Measurements from ENCODE around the gene GLB1L. TPM values are rescaled to one million over a fixed set of nuclear protein-coding genes. Genes with fewer than 3 reads are reported as not detected.

Gene GLB1L
- total and polyA plus RNA-seq, 4 donors: 2.3 to 5.2 (median 2.6) TPM

DNA sequence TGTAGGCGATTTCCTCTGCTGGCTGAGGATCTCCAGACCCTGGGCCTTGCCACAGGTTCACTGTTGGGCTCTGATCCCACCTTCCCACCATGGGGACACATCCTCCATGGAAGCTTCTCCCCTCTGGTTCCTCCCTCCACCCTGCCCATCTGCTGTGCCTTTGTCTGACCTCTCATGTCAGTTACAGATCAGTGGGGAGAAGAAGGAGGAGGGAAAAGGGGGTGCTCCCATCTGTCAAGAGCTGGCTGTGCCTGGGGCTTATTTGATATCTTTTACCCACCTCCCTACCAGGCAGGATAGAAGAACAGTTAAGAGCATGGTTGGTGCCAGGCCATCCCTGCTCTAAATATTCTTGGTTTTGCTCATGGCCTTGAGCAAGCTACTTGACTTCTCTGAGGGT lies 21.6 kb upstream of the GLB1L start (continued):
- TF ChIP-seq, protein P1, sequence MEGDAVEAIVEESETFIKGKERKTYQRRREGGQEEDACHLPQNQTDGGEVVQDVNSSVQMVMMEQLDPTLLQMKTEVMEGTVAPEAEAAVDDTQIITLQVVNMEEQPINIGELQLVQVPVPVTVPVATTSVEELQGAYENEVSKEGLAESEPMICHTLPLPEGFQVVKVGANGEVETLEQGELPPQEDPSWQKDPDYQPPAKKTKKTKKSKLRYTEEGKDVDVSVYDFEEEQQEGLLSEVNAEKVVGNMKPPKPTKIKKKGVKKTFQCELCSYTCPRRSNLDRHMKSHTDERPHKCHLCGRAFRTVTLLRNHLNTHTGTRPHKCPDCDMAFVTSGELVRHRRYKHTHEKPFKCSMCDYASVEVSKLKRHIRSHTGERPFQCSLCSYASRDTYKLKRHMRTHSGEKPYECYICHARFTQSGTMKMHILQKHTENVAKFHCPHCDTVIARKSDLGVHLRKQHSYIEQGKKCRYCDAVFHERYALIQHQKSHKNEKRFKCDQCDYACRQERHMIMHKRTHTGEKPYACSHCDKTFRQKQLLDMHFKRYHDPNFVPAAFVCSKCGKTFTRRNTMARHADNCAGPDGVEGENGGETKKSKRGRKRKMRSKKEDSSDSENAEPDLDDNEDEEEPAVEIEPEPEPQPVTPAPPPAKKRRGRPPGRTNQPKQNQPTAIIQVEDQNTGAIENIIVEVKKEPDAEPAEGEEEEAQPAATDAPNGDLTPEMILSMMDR (IDR thresholded peaks at IDR 0.05; ENCODE audit: low read depth, low read length, missing input control): no peak
- TF ChIP-seq RAD21 (IDR thresholded peaks at IDR 0.05) (no peak), FOXA1 (IDR thresholded peaks at IDR 0.05) (no peak)
- TF ChIP-seq, protein P2, sequence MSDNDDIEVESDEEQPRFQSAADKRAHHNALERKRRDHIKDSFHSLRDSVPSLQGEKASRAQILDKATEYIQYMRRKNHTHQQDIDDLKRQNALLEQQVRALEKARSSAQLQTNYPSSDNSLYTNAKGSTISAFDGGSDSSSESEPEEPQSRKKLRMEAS (IDR thresholded peaks at IDR 0.05): no peak

- Histone ChIP-seq H3K4me1 (ENCODE audit: control insufficient read depth in 4 of 4, insufficient read depth in 4 of 4, low read length in 3 of 4) (peaks cover 6 to 16% (median 12%) of the 10 kb centered on the region in 4 donors), H3K27me3 (ENCODE audit: control insufficient read depth in 4 of 4, insufficient read depth in 4 of 4, low read length in 3 of 4) (no peaks in the 10 kb centered on the region), H3K36me3 (ENCODE audit: control insufficient read depth in 4 of 4, insufficient read depth in 3 of 4, low read depth in 1 of 4, low read length in 3 of 4) (no peaks in the 10 kb centered on the region), H3K9ac (ENCODE audit: low read depth in 1 of 2, low read length in 2 of 2) (no peak overlapping the region), H3K27ac (ENCODE audit: low read depth in 1 of 2, low read length in 2 of 2) (no peak overlapping the region), H3K4me3 (ENCODE audit: low read depth in 1 of 3, low read length in 3 of 3) (no peak overlapping the region), H3K9me3 (ENCODE audit: control insufficient read depth in 4 of 4, low read length in 3 of 4) (no peaks in the 10 kb centered on the region)
- DNase-seq (ENCODE audit: low spot score): no peak
- WGBS: 88% methylated on average over 5 of the region's 5 CpGs
- TF ChIP-seq HNF4G (IDR thresholded peaks at IDR 0.05) (no peak), NR2F2 (IDR thresholded peaks at IDR 0.05) (no peak), SP1 (IDR thresholded peaks at IDR 0.05) (no peak), FOXA1 (IDR thresholded peaks at IDR 0.05) (no peak), FOXA2 (IDR thresholded peaks at IDR 0.05) (no peak), ZBTB33 (IDR thresholded peaks at IDR 0.05) (no peak), ATF3 (IDR thresholded peaks at IDR 0.05) (no peak), TAF1 (conservative IDR thresholded peaks at IDR 0.05) (no peak), JUND (IDR thresholded peaks at IDR 0.05) (no peak), RAD21 (IDR thresholded peaks at IDR 0.05) (no peak), EGR1 (IDR thresholded peaks at IDR 0.05; ENCODE audit: low read depth in 2 of 2) (no peak), HNF4A (conservative IDR thresholded peaks at IDR 0.05) (no peak), YY1 (IDR thresholded peaks at IDR 0.05) (no peak), RXRA (IDR thresholded peaks at IDR 0.05) (no peak), GABPA (IDR thresholded peaks at IDR 0.05 in 1 of 2, conservative IDR thresholded peaks at IDR 0.05 in 1 of 2) (no peak)
- TF ChIP-seq, protein P1 (IDR thresholded peaks at IDR 0.05; ENCODE audit: low read depth, low read length, missing input control): no peak
- TF ChIP-seq, protein P2 (IDR thresholded peaks at IDR 0.05): no peak
- TF ChIP-seq, protein P3, sequence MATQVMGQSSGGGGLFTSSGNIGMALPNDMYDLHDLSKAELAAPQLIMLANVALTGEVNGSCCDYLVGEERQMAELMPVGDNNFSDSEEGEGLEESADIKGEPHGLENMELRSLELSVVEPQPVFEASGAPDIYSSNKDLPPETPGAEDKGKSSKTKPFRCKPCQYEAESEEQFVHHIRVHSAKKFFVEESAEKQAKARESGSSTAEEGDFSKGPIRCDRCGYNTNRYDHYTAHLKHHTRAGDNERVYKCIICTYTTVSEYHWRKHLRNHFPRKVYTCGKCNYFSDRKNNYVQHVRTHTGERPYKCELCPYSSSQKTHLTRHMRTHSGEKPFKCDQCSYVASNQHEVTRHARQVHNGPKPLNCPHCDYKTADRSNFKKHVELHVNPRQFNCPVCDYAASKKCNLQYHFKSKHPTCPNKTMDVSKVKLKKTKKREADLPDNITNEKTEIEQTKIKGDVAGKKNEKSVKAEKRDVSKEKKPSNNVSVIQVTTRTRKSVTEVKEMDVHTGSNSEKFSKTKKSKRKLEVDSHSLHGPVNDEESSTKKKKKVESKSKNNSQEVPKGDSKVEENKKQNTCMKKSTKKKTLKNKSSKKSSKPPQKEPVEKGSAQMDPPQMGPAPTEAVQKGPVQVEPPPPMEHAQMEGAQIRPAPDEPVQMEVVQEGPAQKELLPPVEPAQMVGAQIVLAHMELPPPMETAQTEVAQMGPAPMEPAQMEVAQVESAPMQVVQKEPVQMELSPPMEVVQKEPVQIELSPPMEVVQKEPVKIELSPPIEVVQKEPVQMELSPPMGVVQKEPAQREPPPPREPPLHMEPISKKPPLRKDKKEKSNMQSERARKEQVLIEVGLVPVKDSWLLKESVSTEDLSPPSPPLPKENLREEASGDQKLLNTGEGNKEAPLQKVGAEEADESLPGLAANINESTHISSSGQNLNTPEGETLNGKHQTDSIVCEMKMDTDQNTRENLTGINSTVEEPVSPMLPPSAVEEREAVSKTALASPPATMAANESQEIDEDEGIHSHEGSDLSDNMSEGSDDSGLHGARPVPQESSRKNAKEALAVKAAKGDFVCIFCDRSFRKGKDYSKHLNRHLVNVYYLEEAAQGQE (IDR thresholded peaks at IDR 0.05): no peak
These were observed 21.0 kb upstream of the GLB1L start for GRCh38 chr2:219266232-219266631.
